AG04449 (cell line): Measurements from ENCODE around the gene ESRP2.

ENCODE experiments used
- CTCF ChIA-PET: fragments of 350-600 bp; formaldehyde crosslinking; extraction: SDS; loops from one replicate; lab custom pipeline; 2021; ENCODE audit warnings: antibody characterized with exemption; lab: Yijun Ruan, JAX
- POLR2A ChIA-PET: fragments of 400-600, 350-600 bp; formaldehyde crosslinking; extraction: SDS; loops from one replicate; lab custom pipeline; 2020; ENCODE audit warnings: antibody characterized with exemption, inconsistent platforms; lab: Yijun Ruan, JAX
- DNase-seq: peaks from one replicate; pipeline ENCODE4 v3.0.0-alpha.2; 2010; ENCODE audit warnings: low read depth, low spot score
- H3K4me3 ChIP-seq: 2 replicates; pipeline ENCODE4 v1.5.1; 2011; ENCODE audit warnings: low read depth, mild to moderate bottlenecking, control low read depth, low read length
- CTCF ChIP-seq: IDR thresholded peaks from one replicate; pipeline ENCODE4 v1.5.1; 2011; ENCODE audit warnings: mild to moderate bottlenecking, moderate library complexity, low read length, control low read depth, inconsistent platforms; ENCODE audit not compliant: insufficient read depth; ENCODE audit errors: missing control alignments

The ESRP2 gene

GRCh38 chr16:68190736-68191510, 45.0 kb downstream of the ESRP2 start:
- CTCF ChIA-PET: no interaction called here
- H3K4me3 ChIP-seq: no peak overlapping the region
- no peak for TF ChIP-seq CTCF
- no peak for DNase-seq
- POLR2A ChIA-PET: no interaction called here

- no peak overlapping the region for H3K4me3 ChIP-seq
- ChIA-PET POLR2A (no interaction called here), CTCF (no interaction called here)
- no peak for DNase-seq
- TF ChIP-seq CTCF: no peak
Observed at GRCh38 chr16:68190081-68190480, 45.8 kb downstream of the ESRP2 start.

- TF ChIP-seq CTCF: no peak
- no peak for DNase-seq
- POLR2A ChIA-PET: no interaction called here
- no peak overlapping the region for H3K4me3 ChIP-seq
- CTCF ChIA-PET: no interaction called here
Observed at GRCh38 chr16:68188170-68188569, 47.8 kb downstream of the ESRP2 start.

GRCh38 chr16:68187505-68187904, 48.4 kb downstream of the ESRP2 start:
- no peak for DNase-seq
- POLR2A ChIA-PET: no interaction called here
- no peak for TF ChIP-seq CTCF
- CTCF ChIA-PET: interaction anchor here (1.7 kb wide), 1 partner anchor 71 kb away, joined by 6 read pairs; no protein-coding TSS in a partner anchor
- no peak overlapping the region for H3K4me3 ChIP-seq

GRCh38 chr16:68186877-68187276, 49.0 kb downstream of the ESRP2 start:
- ChIA-PET CTCF (interaction anchor here (1.7 kb wide), 1 partner anchor 70 kb away, joined by 6 read pairs; no protein-coding TSS in a partner anchor), POLR2A (no interaction called here)
- DNase-seq: no peak
- no peak overlapping the region for H3K4me3 ChIP-seq
- no peak for TF ChIP-seq CTCF

GRCh38 chr16:68183046-68183445, 52.9 kb downstream of the ESRP2 start:
- TF ChIP-seq CTCF: no peak
- ChIA-PET CTCF (no interaction called here), POLR2A (no interaction called here)

More at GRCh38 chr16:68183046-68183445, 52.9 kb downstream of the ESRP2 start:
- DNase-seq: no peak
- H3K4me3 ChIP-seq: no peak overlapping the region
